HAP-1 (cell line): ENCODE measurements around the gene FOXP4.

Source experiments
- DNase-seq, 2 experiments: peaks; one replicate each; pipeline ENCODE4 v3.0.0-alpha.2; 2016 to 2020; ENCODE audit warnings: low spot score in 2 of 2
- H3K27me3 ChIP-seq: fragments of 250-450 bp; sonication (Bioruptor Pico); 2 replicates; pipeline ENCODE4 v1.5.1; 2020; ENCODE audit warnings: low read depth, mild to moderate bottlenecking, moderate library complexity
- H3K36me3 ChIP-seq: fragments of 250-450 bp; sonication (Bioruptor Pico); replicated peaks from 2 replicates; pipeline ENCODE4 v1.5.1; 2020; ENCODE audit warnings: mild to moderate bottlenecking
- H3K4me1 ChIP-seq: fragments of 250-450 bp; sonication (Bioruptor Pico); 2 replicates; pipeline ENCODE4 v1.5.1; 2020; ENCODE audit warnings: mild to moderate bottlenecking
- H3K4me3 ChIP-seq: fragments of 250-450 bp; sonication (Bioruptor Pico); 2 replicates; pipeline ENCODE4 v1.5.1; 2020; ENCODE audit warnings: mild to moderate bottlenecking, moderate library complexity
- H3K9me3 ChIP-seq: fragments of 250-450 bp; sonication (Bioruptor Pico); 2 replicates; pipeline ENCODE4 v1.5.1; 2020; ENCODE audit warnings: mild to moderate bottlenecking, moderate library complexity
- in situ Hi-C: fragments of 300-500 bp; cut with MboI; formaldehyde crosslinking; loops from 3 replicates; pipeline ENCODE4 v1.14.3; 2020; ENCODE audit warnings: low sequenced_read_pairs, inconsistent platforms, mixed read lengths

The FOXP4 gene

DNA sequence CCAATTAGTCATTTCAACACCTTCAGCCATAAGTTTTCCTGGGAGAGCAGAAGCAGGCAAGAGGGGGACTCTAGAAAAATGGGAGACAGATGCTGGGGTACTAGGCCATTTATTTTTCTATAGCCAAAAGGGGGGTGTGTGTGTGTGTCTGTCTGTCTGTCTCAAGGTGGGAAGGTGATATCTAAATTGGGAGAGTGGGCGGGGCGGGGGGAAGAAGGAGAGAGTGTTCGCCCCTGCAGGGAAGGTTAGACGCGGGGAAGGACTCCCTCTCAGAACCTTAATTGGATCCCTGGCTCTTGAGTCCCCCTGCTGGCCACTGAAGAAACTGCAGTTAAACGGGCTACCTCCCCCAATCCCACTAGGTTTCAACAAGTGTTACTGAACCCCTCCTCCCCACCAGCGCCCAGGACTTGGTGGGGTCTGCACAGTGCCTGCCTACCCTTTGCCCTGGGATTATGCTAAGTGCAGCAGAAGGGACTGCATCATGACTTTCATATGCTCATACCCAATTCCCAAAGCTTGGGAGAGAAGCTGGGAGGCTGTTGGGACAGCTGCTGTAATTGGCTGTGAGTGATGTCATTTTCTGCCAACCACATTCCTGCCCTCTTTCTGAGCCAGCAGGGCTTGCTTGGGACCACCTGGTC, 45.8 kb downstream of the FOXP4 start:
- in situ Hi-C loops, result loop anchor here (5.0 kb wide), 2 partner anchors 170 to 220 kb away; no protein-coding TSS in a partner anchor
- Histone ChIP-seq H3K27me3 (no peaks in the 10 kb centered on the region), H3K4me1 (no peaks in the 10 kb centered on the region), H3K36me3 (peaks cover 32% of the 10 kb centered on the region), H3K9me3 (no peaks in the 10 kb centered on the region), H3K4me3 (no peak overlapping the region)
- DNase-seq, result peak; percentile 69 to 85

DNA sequence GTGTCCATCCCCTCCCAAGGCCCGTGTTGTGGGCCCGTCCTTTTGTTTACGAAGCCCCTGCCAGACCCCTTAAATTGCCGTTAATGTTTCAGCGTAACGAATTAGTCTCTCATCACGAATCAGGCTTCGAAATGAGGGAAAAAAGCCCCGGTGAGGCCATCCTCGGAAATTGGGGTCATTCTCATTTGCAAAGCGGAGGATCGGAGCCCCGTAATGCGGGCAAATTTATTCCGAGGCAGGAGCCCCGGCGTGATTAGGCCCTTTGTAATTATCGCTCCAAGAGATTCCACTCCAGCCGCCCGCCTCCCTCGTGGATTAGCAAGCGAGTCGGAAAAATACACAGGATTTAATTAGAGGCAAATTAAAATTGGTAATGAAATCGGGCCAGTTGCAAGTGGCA, 47.2 kb downstream of the FOXP4 start:
- Histone ChIP-seq H3K9me3 (no peaks in the 10 kb centered on the region), H3K4me3 (no peak overlapping the region), H3K4me1 (no peaks in the 10 kb centered on the region), H3K36me3 (peaks cover 32% of the 10 kb centered on the region), H3K27me3 (no peaks in the 10 kb centered on the region)
- no peak for DNase-seq
- in situ Hi-C loops, result loop anchor here (5.0 kb wide), 2 partner anchors 171 to 221 kb away; no protein-coding TSS in a partner anchor

DNA sequence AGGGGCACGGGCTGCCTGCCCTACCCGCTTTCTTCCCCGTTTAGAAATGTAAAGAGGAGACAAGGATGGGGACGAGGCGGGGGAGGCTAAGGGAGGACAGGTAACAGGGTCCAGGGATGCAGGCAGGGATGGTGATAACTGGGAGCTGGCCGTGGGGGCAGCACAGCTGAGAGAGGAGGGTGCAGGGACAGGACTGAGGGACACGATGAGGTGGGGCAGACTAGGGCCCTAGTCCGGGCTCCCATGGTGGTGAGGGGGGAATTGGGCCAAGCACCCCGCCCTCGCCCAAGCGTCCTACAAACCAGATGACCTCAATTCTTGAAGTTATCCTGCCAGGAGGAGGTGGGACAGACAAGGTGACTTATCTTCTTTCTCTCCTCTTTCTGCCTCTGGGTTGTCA, 47.7 kb downstream of the FOXP4 start:
- DNase-seq, result no peak
- Histone ChIP-seq H3K4me1 (no peaks in the 10 kb centered on the region), H3K9me3 (no peaks in the 10 kb centered on the region), H3K4me3 (no peak overlapping the region), H3K36me3 (peaks cover 32% of the 10 kb centered on the region), H3K27me3 (no peaks in the 10 kb centered on the region)
- in situ Hi-C loops, result loop anchor here (5.0 kb wide), 2 partner anchors 172 to 222 kb away; no protein-coding TSS in a partner anchor

DNA sequence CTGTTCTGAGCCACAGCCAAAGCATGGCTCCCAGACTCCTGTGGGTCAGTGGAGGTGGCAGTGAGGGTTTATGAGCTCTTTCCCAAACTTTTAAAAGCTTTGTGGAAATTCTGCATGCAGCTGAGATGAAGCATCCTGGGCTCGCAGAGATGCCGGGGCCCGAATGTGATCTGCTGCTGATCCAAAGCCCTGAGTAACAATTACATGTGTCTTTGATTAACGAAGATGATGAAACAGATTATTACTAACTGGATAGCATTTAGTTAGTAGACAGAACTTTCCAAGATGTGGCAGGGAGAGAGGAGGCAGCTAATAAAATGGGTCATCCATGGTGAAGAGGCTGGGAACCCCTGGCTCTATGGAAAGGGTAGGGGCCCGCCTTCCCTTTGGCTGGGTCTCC, 48.1 kb downstream of the FOXP4 start:
- Histone ChIP-seq H3K9me3 (no peaks in the 10 kb centered on the region), H3K27me3 (no peaks in the 10 kb centered on the region), H3K36me3 (peaks cover 29% of the 10 kb centered on the region), H3K4me3 (no peak overlapping the region), H3K4me1 (no peaks in the 10 kb centered on the region)
- DNase-seq, result no peak
- in situ Hi-C loops, result loop anchor here (5.0 kb wide), 2 partner anchors 172 to 222 kb away; no protein-coding TSS in a partner anchor

DNA sequence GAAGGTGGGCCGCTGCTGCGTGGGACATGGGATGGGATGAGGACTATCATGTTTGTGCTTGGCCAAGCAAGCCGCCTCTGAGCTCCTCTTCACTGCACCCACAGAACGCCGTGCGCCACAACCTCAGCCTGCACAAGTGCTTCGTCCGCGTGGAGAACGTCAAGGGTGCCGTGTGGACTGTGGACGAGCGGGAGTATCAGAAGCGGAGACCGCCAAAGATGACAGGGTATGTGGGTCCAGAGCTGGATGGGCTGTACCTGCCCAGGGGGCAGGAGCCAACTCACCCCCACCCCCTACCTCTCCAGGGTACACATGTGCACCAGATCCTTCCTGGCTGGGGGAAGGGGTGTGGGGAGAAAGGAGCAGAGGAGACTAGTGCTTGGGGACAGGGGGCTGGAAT, 48.6 kb downstream of the FOXP4 start:
- in situ Hi-C loops, result loop anchor here (5.0 kb wide), 3 partner anchors 88 to 222 kb away; no protein-coding TSS in a partner anchor
- DNase-seq, result no peak
- Histone ChIP-seq H3K4me1 (no peaks in the 10 kb centered on the region), H3K27me3 (no peaks in the 10 kb centered on the region), H3K9me3 (no peaks in the 10 kb centered on the region), H3K4me3 (no peak overlapping the region), H3K36me3 (peaks cover 28% of the 10 kb centered on the region)

DNA sequence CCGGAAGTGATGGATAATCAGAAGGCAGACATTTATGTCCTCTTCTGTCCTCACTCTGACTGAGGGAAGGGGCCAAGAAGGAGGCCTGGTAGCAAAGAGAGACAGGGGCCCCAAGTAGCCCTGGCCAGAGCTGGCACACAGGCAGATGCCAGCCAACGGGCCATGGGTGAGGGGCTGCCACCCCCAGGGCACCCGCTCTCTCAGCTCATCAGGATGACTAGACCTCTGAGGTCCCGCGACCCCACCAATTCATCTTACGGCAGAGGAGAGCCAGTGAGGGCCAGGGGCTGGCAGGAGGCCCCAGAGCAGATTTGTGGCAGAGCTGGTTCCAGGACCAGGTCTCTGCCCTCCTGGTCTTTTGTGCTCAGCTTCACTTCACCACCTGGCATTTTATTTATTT, 49.0 kb downstream of the FOXP4 start:
- no peak for DNase-seq
- no peak overlapping the region for H3K4me3 ChIP-seq
- no peaks in the 10 kb centered on the region for H3K27me3 ChIP-seq
- no peaks in the 10 kb centered on the region for H3K4me1 ChIP-seq
- in situ Hi-C loops, result loop anchor here (5.0 kb wide), 1 partner anchor 87 kb away; no protein-coding TSS in a partner anchor
- no peaks in the 10 kb centered on the region for H3K9me3 ChIP-seq
- peaks cover 28% of the 10 kb centered on the region for H3K36me3 ChIP-seq

DNA sequence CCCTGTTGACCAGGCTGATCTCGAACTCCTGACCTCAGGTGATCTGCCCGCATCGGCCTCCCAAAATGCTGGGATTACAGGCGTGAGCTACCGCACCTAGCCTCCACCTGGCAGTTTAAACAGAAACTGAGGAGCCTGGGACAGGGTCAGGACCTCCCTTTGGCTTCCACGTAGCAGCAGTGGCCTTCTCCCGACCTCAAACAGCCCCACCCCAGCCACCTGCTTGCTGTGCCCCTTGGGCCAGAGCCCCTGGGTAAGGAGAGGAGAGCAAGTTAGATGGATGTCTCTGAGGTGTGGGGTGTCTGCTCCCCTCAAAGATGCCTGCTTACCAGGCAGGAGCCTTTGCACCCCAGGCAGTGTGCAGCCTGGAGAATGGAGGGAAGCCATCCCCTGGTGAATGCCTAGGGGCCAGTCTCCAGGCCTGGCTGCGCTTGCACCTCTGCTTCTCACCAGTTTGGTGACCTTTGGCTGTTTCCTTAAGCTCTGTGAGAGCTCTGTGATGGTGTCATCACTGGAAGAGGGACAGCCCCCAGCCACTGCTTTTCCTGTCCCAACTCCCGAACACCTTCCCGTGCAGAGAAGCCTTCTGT, 50.0 kb downstream of the FOXP4 start:
- Histone ChIP-seq H3K4me1 (no peaks in the 10 kb centered on the region), H3K27me3 (no peaks in the 10 kb centered on the region), H3K9me3 (no peaks in the 10 kb centered on the region), H3K4me3 (no peak overlapping the region), H3K36me3 (peaks cover 18% of the 10 kb centered on the region)
- no peak for DNase-seq
- in situ Hi-C loops, result loop anchor here (5.0 kb wide), 1 partner anchor 86 kb away; no protein-coding TSS in a partner anchor

DNA sequence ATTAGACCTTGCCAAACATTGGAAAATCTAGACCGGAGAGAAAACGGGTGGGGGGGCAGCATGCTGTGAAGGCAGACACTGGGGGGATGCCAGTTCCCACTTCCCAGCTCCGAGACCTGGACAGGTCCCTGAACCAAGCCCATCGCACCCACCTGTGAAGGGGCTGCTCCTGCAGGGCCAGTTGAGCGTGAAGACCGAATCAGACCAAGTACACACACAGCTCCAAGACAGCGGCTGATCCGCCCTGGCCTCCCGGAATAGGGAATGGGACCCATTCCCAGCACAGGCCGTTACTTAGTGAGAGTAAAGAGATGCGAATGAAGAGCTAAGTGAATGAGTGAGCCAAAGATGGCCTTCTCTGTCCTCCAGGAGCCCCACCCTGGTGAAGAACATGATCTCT, 50.6 kb downstream of the FOXP4 start:
- peaks cover 1% of the 10 kb centered on the region; the same call in 1 of the 2 replicates for H3K4me1 ChIP-seq
- no peaks in the 10 kb centered on the region for H3K27me3 ChIP-seq
- no peak overlapping the region for H3K4me3 ChIP-seq
- in situ Hi-C loops, result loop anchor here (5.0 kb wide), 1 partner anchor 85 kb away; no protein-coding TSS in a partner anchor
- peaks cover 12% of the 10 kb centered on the region for H3K36me3 ChIP-seq
- no peaks in the 10 kb centered on the region for H3K9me3 ChIP-seq
- no peak for DNase-seq

DNA sequence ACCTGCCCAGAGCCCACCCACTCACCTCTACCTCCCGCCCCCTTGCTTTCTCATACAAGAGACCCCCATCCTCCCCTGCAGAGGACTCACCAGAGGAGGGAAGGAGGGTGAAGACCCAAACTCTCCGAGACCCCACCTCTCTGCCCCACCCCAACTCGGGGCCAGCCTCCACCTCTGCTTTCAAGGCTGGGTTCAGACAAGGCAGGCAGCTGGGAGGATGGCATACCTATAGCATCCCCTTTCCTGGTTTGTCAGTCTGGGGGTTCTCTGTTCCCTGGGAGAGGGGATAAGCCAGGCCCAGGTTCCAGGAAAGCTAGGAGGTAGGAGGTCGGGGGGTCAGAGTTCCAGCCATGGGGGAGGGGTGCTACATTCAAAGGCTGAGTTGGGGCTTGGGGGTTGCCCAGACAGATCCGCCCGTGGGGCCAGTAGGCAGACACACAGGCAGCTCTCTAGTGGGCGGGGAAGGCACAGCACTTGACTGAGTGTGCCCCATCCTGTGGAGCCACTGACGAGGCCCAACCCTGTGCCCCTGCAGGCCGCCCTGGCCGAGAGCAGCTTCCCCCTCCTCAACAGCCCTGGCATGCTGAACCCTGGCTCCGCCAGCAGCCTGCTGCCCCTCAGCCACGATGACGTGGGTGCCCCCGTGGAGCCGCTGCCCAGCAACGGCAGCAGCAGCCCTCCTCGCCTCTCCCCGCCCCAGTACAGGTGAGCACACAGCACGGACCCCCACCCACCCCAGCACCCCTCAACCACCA, 51.2 kb downstream of the FOXP4 start:
- in situ Hi-C loops, result loop anchor here (5.0 kb wide), 1 partner anchor 85 kb away; no protein-coding TSS in a partner anchor

DNA sequence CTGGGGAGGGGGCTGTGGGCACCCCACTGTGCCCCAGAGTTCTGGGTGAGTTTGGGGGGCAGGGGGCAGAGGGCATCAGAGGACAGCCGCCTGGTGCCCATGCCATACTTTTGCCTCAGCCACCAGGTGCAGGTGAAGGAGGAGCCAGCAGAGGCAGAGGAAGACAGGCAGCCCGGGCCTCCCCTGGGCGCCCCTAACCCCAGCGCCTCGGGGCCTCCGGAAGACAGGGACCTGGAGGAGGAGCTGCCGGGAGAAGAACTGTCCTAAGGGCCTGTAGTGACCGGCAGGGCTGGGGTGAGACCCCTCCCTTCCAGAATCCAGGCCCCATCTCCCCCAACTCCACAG, 52.5 kb downstream of the FOXP4 start:
- H3K27me3 ChIP-seq, result no peaks in the 10 kb centered on the region

More for the DNA sequence above, 51.2 kb downstream of the FOXP4 start:
- Histone ChIP-seq H3K27me3 (no peaks in the 10 kb centered on the region), H3K4me1 (peaks cover 6% of the 10 kb centered on the region; the same call in 1 of the 2 replicates), H3K4me3 (no peak overlapping the region), H3K36me3 (peaks cover 7% of the 10 kb centered on the region), H3K9me3 (no peaks in the 10 kb centered on the region)
- no peak for DNase-seq

DNA sequence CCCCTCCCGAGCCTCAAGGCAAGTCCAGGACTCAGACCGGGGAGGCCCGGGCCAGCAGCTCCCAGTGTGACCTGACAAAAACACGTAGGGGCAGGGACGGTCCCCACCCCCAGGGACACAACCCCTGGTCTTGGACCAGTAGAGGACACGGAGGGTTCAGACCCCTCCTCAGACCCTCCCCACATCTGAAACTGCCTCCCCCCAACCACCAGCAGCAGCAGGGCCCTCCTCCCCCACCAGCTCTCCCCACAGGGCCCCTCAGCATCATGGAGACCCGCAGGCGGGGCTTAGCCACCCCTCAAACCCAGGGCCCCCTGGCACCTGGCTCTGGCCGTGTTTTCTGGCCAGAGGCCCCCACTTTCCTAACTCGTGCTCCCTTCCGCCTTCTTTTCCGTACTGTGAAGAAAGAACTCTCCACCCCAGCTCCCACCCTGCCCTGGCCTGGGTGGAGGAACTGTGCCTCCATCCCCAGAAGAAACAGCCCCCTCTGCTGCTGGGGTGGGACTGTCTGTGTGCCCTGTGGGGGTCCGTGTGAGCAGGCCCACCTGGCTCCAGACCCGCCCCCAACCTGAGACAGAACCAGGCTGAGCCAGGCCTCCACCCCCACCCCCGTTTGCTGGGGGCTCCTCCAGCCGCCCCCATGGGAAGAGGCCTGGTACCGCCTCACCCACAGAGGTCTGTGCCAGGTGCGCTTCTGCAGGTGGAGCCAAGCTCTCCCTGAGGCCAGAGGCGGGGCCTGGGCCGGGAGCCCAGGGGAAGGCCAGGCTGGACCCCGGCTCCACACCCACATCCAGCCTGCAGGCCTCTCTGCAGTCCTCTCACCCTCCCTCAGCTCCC, 53.1 kb downstream of the FOXP4 start:
- Histone ChIP-seq H3K4me1 (peaks cover 6% of the 10 kb centered on the region; the same call in 1 of the 2 replicates), H3K27me3 (no peaks in the 10 kb centered on the region), H3K36me3 (peaks cover 3% of the 10 kb centered on the region; the same call in 1 of the 2 replicates), H3K4me3 (no peak overlapping the region), H3K9me3 (no peaks in the 10 kb centered on the region)
- no peak for DNase-seq
- in situ Hi-C loops, result loop anchor here (5.0 kb wide), 1 partner anchor 83 kb away; no protein-coding TSS in a partner anchor

More for the DNA sequence above, 52.5 kb downstream of the FOXP4 start:
- Histone ChIP-seq H3K4me1 (peaks cover 6% of the 10 kb centered on the region; the same call in 1 of the 2 replicates), H3K9me3 (no peaks in the 10 kb centered on the region), H3K4me3 (no peak overlapping the region), H3K36me3 (peaks cover 3% of the 10 kb centered on the region; the same call in 1 of the 2 replicates)
- no peak for DNase-seq
- in situ Hi-C loops, result loop anchor here (5.0 kb wide), 1 partner anchor 84 kb away; no protein-coding TSS in a partner anchor

DNA sequence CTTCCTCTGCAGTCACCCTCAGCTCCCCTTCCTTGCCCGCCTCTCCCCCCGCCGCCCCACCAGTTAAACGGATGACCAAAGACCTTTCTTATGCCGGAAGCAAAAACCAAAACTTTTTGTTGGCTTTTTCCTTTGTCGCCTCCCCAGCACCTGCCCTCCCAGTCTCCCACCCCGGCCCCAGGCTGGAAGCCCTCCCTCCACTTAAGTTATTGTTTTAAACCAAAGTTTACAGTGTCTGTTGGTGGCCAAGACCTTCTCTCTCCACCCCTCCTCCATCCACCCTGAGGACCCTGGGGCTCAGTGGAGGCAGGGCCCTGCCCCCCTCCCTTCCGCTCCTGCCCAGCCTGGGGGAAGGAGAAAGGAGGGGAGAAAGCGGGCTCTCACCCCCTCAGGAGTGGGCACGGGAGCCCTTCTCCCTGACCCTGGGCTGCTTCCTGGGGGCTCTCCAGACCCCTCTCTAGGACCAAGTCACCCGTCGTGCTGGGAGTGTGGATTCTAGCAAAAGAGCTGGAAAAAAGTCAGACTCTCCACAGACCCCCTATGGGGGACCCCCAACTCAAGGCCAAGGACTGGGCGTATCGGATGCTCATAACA, 53.8 kb downstream of the FOXP4 start:
- no peaks in the 10 kb centered on the region for H3K27me3 ChIP-seq
- no peak for DNase-seq
- peaks cover 1% of the 10 kb centered on the region; the same call in 1 of the 2 replicates for H3K36me3 ChIP-seq
- no peaks in the 10 kb centered on the region for H3K9me3 ChIP-seq
- peaks cover 6% of the 10 kb centered on the region; the same call in 1 of the 2 replicates for H3K4me1 ChIP-seq
- in situ Hi-C loops, result loop anchor here (5.0 kb wide), 1 partner anchor 82 kb away; no protein-coding TSS in a partner anchor
- H3K4me3 ChIP-seq, result no peak overlapping the region
